NT2/D1 (cell line): Measurements from ENCODE around the gene GSDMA.

ENCODE experiments used
- DNase-seq: peaks from one replicate; pipeline ENCODE4 v3.0.0-alpha.2; 2011; ENCODE audit warnings: low read depth, low spot score
- H3K27me3 ChIP-seq: 2 replicates; pipeline ENCODE4 v1.6.0; 2011; ENCODE audit warnings: mild to moderate bottlenecking; ENCODE audit not compliant: insufficient read length, insufficient read depth
- H3K36me3 ChIP-seq: 2 replicates; pipeline ENCODE4 v1.6.1; 2011; ENCODE audit warnings: mild to moderate bottlenecking, low read length, mixed read lengths; ENCODE audit not compliant: insufficient read depth, insufficient read length
- H3K4me1 ChIP-seq: 2 replicates; pipeline ENCODE4 v1.5.1; 2011; ENCODE audit not compliant: insufficient read depth, insufficient read length
- H3K4me3 ChIP-seq: 2 replicates; pipeline ENCODE4 v1.5.1; 2011; ENCODE audit warnings: low read depth; ENCODE audit not compliant: insufficient read length
- H3K9ac ChIP-seq: 2 replicates; pipeline ENCODE4 v1.6.0; 2011; ENCODE audit warnings: low read depth; ENCODE audit not compliant: insufficient read length
- H3K9me3 ChIP-seq: 2 replicates; pipeline ENCODE4 v1.5.1; 2011; ENCODE audit warnings: mild to moderate bottlenecking, low read length; ENCODE audit not compliant: insufficient read depth
- SUZ12 ChIP-seq: IDR thresholded peaks from 2 replicates; pipeline ENCODE4 v1.6.1; 2011; ENCODE audit not compliant: insufficient read length, insufficient read depth; ENCODE audit errors: extremely low read depth
- YY1 ChIP-seq: IDR thresholded peaks from 2 replicates; pipeline ENCODE4 v1.6.1; 2011; ENCODE audit not compliant: insufficient read length, insufficient read depth
- ZNF274 ChIP-seq: IDR thresholded peaks from 2 replicates; pipeline ENCODE4 v1.6.1; 2011; ENCODE audit warnings: mild to moderate bottlenecking, low read depth, low read length

Gene GSDMA

GRCh38 chr17:39962642-39963220, at the start of gene GSDMA:
TSS of gene GSDMA (plus strand) at chr17:39963004. CDS start at chr17:39965688, 2,684 bp downstream.
- no peaks in the 10 kb centered on the region for H3K27me3 ChIP-seq
- no peak for DNase-seq
- H3K36me3 ChIP-seq, result no peaks in the 10 kb centered on the region
- no peak within 1 kb of the TSS for H3K4me3 ChIP-seq
- H3K9ac ChIP-seq, result no peak within 1 kb of the TSS
- H3K9me3 ChIP-seq, result no peaks in the 10 kb centered on the region
- no peak for TF ChIP-seq SUZ12
- TF ChIP-seq ZNF274, result no peak
- no peak for TF ChIP-seq YY1
- H3K4me1 ChIP-seq, result no peaks in the 10 kb centered on the region

- H3K36me3 ChIP-seq, result peaks cover 57% of the 10 kb centered on the region
- TF ChIP-seq ZNF274, result no peak
- TF ChIP-seq SUZ12, result no peak
- TF ChIP-seq YY1, result no peak
- H3K27me3 ChIP-seq, result no peaks in the 10 kb centered on the region
These were observed 48.8 kb upstream of the GSDMA start for GRCh38 chr17:39913989-39914388.

GRCh38 chr17:39915559-39915958, 47.2 kb upstream of the GSDMA start:
- Histone ChIP-seq H3K36me3 (peaks cover 56% of the 10 kb centered on the region), H3K9me3 (no peaks in the 10 kb centered on the region), H3K4me3 (no peak overlapping the region), H3K4me1 (peaks cover 2% of the 10 kb centered on the region), H3K27me3 (no peaks in the 10 kb centered on the region), H3K9ac (no peak overlapping the region)
- no peak for TF ChIP-seq YY1
- no peak for TF ChIP-seq ZNF274
- no peak for TF ChIP-seq SUZ12
- no peak for DNase-seq

More at GRCh38 chr17:39913989-39914388, 48.8 kb upstream of the GSDMA start:
- no peak for DNase-seq
- H3K9me3 ChIP-seq, result no peaks in the 10 kb centered on the region
- peaks cover 2% of the 10 kb centered on the region for H3K4me1 ChIP-seq
- no peak overlapping the region for H3K9ac ChIP-seq
- H3K4me3 ChIP-seq, result no peak overlapping the region

GRCh38 chr17:39916918-39917317, 45.9 kb upstream of the GSDMA start:
- H3K9me3 ChIP-seq, result no peaks in the 10 kb centered on the region
- H3K36me3 ChIP-seq, result peaks cover 57% of the 10 kb centered on the region
- H3K27me3 ChIP-seq, result no peaks in the 10 kb centered on the region
- no peak for DNase-seq
- H3K9ac ChIP-seq, result no peak overlapping the region
- TF ChIP-seq ZNF274, result no peak
- TF ChIP-seq SUZ12, result no peak
- TF ChIP-seq YY1, result no peak
- H3K4me1 ChIP-seq, result no peaks in the 10 kb centered on the region
- no peak overlapping the region for H3K4me3 ChIP-seq

GRCh38 chr17:39919087-39919683, 43.6 kb upstream of the GSDMA start:
- H3K36me3 ChIP-seq, result peaks cover 71% of the 10 kb centered on the region

GRCh38 chr17:39920218-39921210, 42.3 kb upstream of the GSDMA start:
- peaks cover 78% of the 10 kb centered on the region for H3K36me3 ChIP-seq
- H3K9ac ChIP-seq, result no peak overlapping the region
- TF ChIP-seq ZNF274, result no peak
- TF ChIP-seq YY1, result no peak
- no peak for TF ChIP-seq SUZ12
- peaks cover 21% of the 10 kb centered on the region for H3K4me1 ChIP-seq
- H3K27me3 ChIP-seq, result no peaks in the 10 kb centered on the region
- H3K9me3 ChIP-seq, result no peaks in the 10 kb centered on the region
- no peak for DNase-seq
- H3K4me3 ChIP-seq, result no peak overlapping the region

More at GRCh38 chr17:39919087-39919683, 43.6 kb upstream of the GSDMA start:
- no peak for DNase-seq
- TF ChIP-seq YY1 (no peak), SUZ12 (no peak), ZNF274 (no peak)
- H3K9ac ChIP-seq, result no peak overlapping the region
- H3K27me3 ChIP-seq, result no peaks in the 10 kb centered on the region
- peaks cover 9% of the 10 kb centered on the region for H3K4me1 ChIP-seq
- no peaks in the 10 kb centered on the region for H3K9me3 ChIP-seq
- H3K4me3 ChIP-seq, result no peak overlapping the region

- peaks cover 23% of the 10 kb centered on the region for H3K4me1 ChIP-seq
- DNase-seq, result no peak
- H3K4me3 ChIP-seq, result no peak overlapping the region
- no peaks in the 10 kb centered on the region for H3K27me3 ChIP-seq
- no peaks in the 10 kb centered on the region for H3K9me3 ChIP-seq
- no peak overlapping the region for H3K9ac ChIP-seq
- TF ChIP-seq SUZ12 (no peak), ZNF274 (no peak), YY1 (no peak)
- H3K36me3 ChIP-seq, result peaks cover 74% of the 10 kb centered on the region
These were observed 41.5 kb upstream of the GSDMA start for GRCh38 chr17:39921323-39921722.
